Kasumi-1 (cell line): ENCODE results near the gene SCARB1.
A peak's percentile ranks its signal among the peaks of the same experiment; 100 is the strongest.

ENCODE experiments used
- DNase-seq, 2 experiments: peaks; one replicate each; lab custom pipeline; 2025; lab: John Stamatoyannopoulos, UW

SCARB1 gene

GRCh38 chr12:124730455-124730932 is 133.2 kb downstream of the SCARB1 start:
- no peak for DNase-seq

DNA sequence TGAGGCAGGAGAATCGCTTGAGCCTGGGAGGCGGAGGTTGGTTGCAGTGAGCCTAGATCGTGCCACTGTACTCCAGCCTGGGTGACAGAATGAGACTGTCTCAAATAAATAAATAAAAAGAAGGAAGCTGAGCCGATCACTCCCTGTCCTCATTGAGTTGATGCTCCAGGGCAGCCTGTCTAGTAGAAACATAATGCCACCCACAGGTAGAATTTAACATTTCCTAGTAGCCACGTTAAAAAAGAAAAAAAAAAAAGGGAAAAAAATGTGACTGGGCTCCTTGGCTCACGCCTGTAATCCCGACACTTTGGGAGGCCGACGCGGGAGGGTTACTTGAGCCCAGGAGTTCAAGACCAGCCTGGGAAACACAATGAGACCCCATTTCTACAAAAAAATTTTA is 135.7 kb downstream of the SCARB1 start:
- peak; percentile 21 to 36 for DNase-seq

DNA sequence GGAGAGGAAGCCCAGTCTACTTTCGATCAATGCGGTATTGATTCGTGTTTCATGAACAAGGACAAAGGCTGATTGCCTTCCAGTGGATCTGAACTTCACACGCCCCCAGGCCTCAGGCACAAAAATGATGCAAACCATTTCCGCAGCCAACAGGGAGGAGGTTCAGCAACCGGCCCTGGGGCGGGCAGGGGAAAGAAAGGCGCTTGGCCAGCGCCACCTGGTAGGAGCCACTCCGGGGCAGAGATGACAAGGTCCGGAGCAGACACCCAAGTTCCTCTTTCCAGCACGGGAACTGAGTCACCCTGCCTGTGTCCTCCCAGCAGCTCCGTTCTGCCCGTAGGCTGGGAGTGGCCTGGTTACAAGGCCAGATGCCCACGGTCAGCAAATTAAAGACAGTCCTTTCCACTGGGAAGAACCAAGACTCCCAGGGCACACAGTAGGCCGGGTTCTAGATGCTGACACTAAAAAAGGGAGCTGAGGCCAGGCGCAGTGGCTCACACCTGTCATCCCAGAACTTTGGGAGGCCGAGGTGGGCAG is 136.3 kb downstream of the SCARB1 start:
- peak; percentile 84 to 88 for DNase-seq
